Hindlimb muscle (tissue), 1 donor: ENCODE results near the gene NEK7. TPM values are rescaled to one million over a fixed set of nuclear protein-coding genes. Genes with fewer than 3 reads are reported as not detected.
"Not testable (repeated sequence)": the region's sequence is repeated elsewhere in the genome, so short reads cannot be mapped to it uniquely, and the experiment has no call there.

ENCODE experiments used
- DNase-seq: peaks from one replicate; pipeline ENCODE4 v3.0.0-alpha.2; 2013
- polyA plus RNA-seq: library from polyadenylated mRNA; unstranded; fragments of 120-200 nt; gene quantifications from one replicate; pipeline ENCODE4 v1.2.1, GENCODE V29; 2013; ENCODE audit not compliant: insufficient read length

NEK7 gene
- polyA plus RNA-seq, result 37.2 TPM

DNA sequence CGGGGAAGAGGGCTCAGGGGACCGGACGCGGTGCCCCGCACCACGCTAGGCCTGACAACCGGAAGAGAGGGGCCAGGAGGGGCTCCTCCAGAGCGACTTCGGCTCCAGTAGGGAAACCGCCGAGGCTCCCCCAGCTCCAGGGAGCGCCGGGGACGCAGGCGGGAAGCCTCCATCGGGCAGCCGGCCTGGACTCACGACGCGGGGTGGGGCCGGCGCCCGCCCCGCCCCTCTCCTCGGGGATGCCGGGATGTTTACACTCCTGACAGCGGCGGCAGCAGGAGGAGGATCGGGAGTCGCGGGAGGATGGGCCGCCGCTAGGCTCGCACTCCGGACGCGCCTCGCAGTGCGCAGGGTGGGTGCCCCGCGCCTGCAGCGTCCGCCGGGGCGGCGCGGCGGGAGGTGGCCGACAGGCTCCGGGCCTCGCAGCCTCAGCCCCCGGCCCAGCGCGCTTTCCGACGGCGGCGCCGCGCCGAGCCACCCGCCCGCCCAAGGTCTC is at the start of gene NEK7:
Gene NEK7 (plus strand): TSS at position 254 of the 496 bp plus-strand sequence. CDS start 75,583 bp downstream, outside the sequence.
- peak; percentile 90 for DNase-seq

DNA sequence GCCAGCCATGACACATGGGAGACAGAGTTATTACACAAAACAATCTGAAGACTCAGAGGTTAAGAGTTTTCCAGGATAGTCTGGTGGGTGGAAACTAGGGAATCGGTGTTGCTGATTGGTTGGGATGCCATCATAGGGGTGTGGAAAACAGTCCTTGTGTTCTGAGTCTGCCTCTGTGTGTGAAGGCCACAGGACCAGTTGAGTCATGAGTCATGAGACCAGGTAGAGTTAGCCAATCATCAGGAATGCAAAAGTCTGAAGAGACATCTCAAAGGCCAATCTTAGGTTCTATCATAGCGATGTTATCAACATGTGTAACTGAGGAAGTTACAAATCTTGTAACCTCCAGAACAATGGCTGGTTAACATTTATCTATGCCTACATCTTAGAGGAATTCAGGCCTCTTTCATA is 49.7 kb upstream of the NEK7 start:
- DNase-seq, result no peak

DNA sequence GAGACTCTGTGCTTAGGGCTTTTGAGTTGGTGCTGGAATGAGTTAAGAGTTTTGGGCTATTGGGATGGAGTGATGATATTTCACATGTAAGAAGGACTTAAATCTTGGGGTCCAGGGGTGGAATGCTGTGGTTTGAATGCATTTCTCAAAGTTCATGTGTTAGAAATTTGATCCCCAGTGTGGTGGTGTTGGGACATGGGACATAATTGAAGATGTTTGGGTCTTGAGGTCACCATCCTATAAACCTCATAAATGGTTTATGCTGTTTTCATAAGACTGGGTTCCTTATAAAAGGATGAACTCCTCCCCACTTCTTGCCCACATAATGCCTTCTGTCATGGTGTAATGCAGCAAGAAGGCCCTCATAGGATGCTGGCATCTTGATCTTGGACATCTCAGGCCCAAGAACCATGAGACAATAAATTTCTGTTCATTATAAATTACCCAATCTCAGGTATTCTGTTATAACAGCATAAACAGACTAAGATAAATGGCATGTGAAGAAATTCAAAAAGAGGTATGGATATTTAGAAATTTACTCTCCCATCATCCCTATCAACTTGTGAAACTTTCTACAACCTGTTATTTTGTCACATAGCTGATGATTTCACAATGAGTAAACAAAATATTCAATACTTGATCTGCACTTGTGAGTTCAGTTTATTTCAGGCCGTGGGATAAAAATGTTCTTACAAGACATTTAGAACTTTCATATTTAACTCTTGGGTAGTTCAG is 48.0 kb upstream of the NEK7 start:
- no peak for DNase-seq

DNA sequence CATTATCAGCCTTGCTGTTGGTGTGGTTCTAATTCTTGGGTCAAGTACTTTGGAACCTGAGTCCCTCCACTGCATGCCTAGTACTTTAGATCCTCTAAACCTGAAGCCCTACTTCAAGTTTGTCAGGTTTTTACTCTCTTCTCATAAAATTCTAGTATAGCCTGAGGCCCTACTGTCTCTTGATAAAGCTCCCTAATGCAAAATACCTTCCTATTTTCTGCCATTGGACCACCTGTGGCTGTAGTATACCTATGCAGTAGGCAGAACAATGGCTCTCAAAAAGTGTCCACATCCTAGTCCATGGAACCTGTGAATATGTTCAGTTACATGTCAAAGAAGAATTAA is 47.5 kb upstream of the NEK7 start:
- DNase-seq, result no peak

DNA sequence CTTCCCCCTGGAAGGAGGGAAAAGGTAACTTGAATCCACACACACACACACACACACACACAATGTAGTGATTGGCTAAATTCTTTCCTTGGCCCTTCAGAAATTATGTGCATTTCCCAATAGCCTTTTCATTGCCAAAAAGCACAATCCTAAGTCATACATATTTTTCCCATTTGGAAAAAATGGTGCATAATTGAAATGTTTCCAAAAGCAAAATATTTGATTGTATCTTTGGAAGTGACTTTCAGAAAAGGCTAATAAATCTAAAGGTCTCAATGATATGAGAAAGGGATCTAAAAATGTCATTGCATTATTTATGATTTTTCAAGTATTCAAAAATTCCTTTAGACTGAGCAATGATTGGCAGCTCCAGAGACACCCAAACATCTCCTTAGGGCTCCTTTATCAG is 43.5 kb upstream of the NEK7 start:
- peak; percentile 24 for DNase-seq

DNA sequence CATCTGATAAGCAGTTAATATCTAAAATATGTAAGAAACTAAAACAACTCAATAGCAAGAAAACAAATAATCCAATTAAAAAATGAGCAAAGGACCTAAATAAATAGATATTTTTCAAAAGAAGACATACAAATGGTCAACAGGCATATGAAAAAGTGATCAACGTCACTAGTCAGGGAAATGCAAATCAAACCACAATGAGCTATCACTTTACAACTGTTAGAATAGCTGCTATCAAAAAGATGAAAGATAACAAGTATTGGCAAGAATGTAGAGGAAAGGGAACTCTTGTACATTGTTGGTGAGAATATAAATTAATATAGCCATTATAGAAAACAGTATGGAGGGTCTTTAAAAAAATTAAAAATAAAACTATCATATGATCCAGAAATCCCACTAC is 40.7 kb upstream of the NEK7 start:
- DNase-seq, result no peak

DNA sequence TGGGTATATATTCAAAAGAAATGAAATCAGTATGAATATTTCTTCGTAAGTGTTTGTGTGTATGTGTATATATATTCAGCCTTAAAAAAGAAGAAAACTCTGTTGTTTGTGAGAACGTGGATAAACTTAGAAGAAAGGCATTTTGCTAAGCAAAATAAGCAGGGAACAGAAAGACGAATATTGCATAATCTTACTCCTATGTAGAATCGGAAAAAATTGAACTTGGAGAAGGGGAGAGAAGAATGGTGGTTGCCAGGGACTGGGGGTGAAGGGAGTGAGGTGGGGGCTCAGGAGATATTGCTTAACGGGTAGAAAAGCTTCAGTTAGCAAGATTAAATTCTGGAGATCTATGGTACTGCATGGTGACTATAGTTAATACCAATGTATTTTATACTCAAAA is 40.3 kb upstream of the NEK7 start:
- no peak for DNase-seq

DNA sequence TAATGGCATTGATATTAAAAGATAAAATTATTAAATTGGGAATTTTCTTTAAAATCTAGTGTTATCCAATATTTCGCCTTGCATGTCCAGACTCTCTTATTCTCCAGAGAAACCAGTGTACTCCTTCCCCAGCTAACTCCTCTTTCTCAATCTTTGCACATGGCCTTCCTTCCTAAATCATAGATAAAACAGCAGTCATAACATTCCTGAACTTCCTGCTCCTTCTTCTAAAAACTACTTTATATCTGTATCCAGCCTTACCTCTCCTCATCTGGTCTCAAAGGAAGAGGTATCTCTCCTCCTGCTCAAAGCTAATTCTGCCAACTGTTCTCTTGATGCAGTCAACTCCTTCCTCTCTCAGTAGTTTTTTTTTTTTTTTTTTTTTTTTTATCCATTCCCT is 39.5 kb upstream of the NEK7 start:
- DNase-seq, result no peak

DNA sequence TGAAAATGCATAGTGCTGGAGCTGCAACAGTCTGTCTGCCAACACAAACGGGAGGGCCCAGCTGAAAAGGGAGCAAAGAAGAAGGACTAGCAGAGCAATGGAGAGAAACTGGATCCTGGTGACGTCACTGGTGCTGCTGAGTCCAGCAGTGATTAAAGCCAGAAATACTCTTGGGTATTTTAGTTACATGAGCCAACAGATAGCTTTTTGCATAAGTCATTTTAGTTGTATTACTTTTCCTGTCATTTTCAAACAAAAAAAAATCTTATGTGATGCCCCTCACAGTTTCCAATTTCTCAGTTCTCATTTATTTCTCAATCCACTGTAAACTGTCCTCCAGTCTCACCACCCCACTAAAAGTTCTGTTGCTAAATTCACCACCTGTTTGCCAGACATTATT is 38.7 kb upstream of the NEK7 start:
- peak; percentile 85 for DNase-seq

DNA sequence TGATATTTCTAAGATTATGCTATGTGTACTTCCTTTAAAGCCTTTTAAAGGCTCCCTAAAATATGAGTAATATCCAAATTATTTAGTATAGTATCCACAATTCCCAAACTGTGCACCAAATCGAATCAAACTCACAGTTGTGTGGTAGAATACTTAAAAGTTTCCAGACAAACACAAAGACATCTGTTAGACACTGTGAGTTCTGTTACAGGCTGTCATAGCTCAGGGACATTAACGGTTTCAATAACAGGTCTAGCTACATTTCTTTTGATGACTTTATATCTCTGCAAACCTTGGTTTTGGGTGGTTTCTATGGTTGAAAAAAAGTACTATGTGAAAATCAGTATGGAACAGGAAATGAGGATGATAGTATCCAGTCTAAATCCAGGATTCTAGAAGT is 36.9 kb upstream of the NEK7 start:
- DNase-seq, result no peak

DNA sequence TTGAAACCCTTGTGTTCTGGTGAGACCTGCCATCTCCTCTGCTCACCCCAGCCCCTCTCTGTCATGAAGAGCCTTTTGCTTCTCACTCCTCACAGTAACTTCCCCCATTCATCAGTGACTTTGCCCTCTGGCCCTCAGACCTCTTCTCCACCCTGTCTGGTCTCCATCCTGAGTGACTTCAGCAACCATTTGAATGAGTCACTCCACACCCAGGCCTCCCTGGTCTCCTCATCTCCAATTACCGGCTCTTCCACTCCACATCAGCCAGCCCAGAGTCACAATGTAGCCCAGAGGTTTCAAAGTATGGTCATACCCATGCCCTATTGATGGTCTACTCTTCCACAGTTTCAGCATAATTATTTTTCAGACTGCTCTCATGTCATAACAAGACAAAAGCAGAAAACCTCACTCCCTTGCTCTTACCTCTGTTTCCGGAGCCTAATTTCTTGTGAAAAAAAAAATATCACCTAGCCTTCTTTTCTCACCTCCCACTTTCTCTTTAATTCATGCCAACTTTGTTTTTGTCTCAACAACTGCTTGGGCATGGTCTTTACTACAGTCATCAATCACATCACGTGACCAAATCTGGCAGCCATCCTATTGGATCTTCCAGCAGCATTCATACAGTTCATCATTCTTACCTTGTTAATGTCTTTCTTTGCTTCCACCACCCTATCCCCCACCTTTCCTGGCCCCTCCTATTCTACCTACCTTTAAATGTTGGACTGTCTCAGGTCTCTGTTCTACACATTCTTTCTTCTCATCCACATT is 35.6 kb upstream of the NEK7 start:
- no peak for DNase-seq

DNA sequence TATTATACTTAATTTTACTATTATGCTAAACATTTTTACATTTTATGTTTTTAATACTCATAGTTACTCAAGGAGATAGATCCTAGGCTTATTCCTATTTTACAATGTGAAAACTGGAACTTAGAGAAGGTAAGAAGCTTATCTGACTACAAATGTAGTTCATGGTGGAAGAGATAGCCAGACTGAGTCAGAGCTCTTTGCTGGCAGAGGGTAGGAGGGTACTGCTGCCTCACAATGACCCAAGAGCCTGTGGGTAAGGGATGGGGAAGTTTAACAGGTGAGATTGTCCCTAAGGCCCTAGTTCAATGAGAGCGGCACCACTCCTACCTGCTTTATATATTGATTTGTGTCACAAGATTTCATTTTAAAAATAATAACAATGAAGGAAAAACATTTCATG is 34.1 kb upstream of the NEK7 start:
- DNase-seq, result no peak

DNA sequence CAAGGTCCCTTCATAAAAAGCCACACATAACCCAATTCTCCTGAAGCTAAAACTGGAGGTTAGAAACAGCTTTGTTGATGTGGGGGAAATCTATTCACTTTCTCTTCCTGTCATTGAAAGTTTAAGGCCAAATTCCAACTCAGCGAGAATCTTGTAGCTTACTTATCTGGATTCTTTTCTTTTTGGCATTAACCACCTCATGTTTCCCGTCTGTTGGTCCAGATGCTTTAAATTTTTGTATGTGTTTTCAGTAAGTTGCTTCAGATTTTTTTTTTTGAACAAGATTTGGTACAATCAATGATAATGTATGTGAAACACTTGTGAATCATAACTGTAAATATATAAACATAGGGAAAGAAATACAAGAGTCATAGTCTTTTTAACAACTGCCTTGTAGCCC is 33.7 kb upstream of the NEK7 start:
- DNase-seq, result no peak

DNA sequence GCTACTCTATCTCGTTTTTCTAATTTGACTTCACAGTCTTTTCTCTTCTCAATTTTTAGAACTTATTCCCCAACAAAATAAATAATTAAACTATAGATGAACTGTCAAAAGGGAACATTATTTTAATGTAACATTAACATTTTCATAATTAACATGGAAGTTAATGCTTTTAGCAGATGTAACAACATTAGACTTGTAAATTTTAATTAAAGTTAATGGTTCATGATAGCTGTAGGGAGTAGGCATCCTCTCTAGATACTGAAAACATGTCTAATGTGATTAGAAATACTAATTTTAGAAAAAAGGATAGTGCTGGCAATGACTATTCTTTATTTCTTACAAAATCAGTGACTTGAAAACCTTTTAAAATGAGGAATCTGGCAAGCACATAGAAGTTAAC is 32.1 kb upstream of the NEK7 start:
- no peak for DNase-seq

DNA sequence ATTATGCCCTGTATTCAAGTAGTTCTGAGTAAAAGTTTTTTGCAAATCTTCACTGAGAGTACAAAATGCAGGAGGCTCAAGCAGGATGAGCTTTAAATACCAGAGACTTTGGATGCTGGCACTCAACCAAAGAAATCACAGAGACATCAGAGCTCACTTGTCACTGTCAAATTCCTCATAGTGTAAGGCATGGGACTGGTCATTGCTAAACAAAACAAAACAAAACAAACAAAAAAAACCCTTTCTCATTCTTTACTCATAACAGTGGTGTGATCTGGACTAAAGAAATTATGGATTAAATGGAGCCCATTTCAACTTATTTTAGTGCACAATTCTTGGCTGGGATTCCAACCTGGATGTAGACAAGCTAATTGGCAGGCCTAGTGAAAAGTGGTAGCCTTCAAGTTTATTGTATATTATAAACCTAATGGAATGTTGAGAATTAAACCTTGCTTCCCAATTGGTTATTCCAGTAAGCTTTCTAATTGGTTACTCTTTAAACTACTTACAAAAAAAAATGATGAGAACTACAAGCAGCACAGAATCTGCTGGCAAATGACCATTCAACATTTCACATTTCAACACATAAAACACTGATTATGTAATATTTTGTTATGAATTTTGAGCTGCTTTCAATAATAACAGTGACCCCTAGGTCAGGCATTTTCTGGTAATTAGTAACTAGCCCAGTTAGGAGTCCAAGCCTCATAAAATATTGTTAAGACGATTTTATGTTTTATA is 30.6 kb upstream of the NEK7 start:
- no peak for DNase-seq

DNA sequence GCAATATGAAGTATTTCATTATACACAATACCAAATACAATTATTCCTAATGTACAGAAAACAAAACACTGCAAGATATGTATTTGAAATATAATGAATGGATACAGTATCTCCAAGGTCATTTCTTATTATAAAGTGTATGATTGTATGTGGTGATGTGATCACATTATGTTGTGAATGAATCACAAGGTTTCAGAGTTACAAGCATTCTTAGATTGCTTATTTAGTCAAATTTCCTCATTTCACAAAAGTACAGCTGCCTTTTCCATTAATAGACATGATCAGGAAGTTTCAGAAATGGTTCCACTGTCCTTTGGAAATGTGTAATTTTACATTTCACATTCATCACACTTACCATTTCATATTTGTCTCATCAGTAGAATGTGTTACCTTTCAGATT is 28.3 kb upstream of the NEK7 start:
- no peak for DNase-seq

DNA sequence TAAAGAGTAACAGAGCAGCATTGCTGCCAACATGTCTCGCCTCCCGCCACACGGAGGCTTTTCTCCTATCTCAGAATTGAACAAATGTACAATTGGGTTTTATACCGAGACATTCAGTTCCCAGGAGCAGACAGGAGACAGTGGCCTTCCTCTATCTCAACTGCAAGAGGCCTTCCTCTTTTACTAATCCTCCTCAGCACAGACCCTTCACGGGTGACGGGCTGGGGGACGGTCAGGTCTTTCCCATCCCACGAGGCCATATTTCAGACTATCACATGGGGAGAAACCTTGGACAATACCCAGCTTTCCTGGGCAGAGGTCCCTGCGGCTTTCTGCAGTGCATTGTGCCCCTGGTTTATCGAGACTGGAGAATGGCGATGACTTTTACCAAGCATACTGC is 26.7 kb upstream of the NEK7 start:
- DNase-seq, result not testable (repeated sequence)

DNA sequence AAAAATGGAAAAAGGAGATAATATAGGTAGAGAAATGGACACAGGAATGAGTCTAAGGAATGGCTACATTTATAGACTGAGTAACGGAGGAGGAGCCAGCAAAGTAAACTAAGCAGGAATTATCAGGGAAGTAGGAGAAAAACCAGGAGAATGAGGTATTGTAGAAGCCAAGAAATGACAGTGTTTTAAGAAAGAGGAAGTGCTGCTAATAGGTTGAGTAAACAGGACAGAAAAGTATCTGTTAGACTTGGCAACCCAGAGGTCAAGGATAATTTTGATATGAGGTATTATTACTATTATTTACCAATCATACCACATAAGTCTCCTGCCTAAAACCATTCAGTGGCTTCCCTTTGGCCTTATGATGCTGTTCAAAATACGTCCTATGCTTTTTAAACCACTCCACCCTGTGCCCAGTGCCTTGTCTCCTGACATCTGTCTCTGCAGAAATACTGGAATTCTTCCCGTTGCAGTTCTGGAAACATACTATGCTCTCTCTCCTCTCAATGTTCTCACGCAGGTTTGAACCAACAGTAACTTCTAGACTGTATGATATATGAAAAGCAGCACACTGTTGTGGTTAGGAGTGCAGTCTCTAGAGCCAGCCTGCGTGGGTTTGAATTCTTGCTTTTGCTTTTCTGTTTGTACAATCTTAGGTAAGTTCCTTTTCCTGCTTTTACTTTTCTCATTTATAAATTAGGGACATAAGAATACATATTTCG is 24.6 kb upstream of the NEK7 start:
- no peak for DNase-seq

DNA sequence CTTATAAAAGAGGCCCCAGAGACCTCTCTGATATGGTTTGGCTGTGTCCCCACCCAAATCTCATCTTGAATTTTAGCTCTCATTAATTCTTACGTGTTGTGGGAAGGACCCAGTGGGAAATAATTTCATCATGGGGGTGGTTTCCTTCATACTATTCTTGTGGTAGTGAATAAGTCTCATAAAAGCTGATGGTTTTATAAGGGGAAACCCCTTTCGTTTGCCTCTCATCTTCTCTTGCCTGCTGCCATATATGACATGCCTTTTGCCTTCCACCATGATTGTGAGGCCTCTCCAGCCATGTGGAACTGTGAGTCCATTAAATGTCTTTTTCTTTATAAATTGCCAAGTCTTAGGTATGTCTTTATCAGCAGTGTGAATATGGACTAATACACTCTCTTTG is 22.5 kb upstream of the NEK7 start:
- DNase-seq, result no peak

DNA sequence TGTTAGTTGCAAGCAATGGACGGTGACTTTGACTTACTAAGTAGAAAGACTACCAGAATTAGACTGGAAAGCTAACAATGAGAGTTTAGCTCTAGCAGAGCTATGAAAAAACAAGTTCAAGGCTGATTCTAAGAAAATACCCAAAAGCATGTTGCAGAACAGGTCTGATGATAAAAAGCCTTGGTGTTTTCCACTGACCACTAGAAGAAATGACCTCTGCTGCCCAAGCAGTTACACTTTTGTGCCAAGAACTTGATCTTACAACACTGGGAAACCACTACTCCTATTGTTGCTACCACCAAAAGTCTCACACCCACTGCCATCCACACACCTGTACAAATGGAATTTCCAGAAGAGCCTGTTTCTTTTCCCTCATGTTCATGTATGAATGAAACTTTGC is 21.4 kb upstream of the NEK7 start:
- no peak for DNase-seq

DNA sequence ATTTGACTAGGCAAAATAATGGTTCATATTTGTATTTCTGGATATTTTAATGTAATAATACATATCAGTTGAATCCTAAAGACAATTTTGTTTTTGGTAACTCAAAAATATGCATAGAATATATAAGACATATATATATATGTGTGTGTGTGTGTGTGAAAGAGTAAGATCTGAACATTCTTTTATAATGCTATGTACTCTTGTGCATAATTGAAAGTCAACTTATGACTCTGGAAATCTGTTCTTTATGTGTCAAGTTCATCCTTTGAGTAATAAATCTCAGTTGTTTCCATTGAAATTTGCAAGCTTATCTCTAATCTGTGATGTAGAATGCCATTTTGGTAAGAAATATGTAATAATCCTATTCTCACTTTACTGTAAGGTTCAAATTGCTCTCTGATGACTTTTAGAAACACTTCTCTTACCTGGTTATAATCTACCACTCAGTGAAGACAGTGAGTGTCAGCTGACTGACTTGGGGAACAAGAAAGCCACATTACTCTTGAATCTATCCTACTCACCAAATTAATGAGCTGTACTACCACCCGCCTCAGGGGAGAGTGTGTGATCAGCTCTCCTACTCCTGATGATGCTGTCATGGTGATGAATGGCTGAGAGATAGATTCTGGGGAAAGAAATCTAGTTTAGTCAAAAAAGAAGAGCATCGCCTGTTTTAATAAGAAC is 15.0 kb upstream of the NEK7 start:
- DNase-seq, result no peak

DNA sequence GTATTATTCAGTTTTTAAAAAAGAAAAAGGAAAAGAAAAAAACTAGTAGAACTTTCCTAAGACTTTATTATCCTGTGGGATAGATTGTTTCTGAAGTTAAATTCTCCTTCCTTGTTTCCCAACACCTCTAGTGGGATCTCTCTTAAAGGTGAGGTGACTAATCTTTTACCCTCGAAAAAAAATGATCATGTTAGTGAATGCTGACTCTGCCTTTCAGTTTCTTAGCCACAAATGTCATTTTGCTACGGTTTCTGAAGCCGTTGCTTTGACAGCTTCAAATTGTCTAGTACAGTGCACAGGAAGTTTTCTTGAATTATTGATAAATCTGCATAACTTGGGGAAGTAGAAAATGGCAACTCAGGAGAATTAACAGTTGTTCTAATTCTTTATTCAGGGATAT is 13.0 kb upstream of the NEK7 start:
- DNase-seq, result no peak
